Lower leg skin (tissue), 3 donors: ENCODE data around the gene ITPKC.

ENCODE experiments used
- POLR2A ChIP-seq, 2 donors: fragments of 450-650 bp; IDR thresholded peaks; one replicate each; pipeline ENCODE4 v1.6.1; 2016 to 2017; ENCODE audit warnings: antibody characterized with exemption in 2 of 2, mild to moderate bottlenecking in 1 of 2, moderate library complexity in 1 of 2
- TF ChIP-seq, protein P1 (sequence below), 3 donors: fragments of 450-650 bp; IDR thresholded peaks; one replicate each; pipeline ENCODE4 v1.5.1; 2016; ENCODE audit warnings: antibody characterized with exemption in 3 of 3, mild to moderate bottlenecking in 3 of 3, moderate library complexity in 2 of 3

DNA sequence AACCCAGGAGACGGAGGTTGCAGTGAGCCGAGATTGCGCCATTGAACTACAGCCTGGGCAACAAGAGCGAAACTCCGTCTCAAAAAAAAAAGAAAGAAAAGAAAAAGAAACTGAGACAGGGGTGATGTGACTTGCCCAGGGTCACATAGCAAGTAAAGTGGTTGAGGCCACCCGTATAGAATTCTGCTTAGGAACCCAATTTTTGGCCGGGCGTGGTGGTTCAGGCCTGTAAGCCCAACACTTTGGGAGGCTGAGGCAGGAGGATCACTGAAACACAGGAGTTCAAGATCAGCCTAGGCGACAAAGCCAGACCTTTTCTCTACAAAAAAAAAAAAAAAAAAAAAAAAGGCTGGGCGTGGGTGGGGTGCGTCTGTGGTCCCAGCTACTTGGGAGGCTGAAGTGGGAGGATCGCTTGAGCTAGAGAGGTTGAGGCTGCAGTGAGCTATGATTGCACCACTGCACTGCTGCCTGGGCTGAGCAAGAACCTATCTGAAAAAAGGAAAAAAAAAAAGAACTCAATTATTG lies 35.4 kb downstream of the ITPKC start:
- TF ChIP-seq, protein P1, sequence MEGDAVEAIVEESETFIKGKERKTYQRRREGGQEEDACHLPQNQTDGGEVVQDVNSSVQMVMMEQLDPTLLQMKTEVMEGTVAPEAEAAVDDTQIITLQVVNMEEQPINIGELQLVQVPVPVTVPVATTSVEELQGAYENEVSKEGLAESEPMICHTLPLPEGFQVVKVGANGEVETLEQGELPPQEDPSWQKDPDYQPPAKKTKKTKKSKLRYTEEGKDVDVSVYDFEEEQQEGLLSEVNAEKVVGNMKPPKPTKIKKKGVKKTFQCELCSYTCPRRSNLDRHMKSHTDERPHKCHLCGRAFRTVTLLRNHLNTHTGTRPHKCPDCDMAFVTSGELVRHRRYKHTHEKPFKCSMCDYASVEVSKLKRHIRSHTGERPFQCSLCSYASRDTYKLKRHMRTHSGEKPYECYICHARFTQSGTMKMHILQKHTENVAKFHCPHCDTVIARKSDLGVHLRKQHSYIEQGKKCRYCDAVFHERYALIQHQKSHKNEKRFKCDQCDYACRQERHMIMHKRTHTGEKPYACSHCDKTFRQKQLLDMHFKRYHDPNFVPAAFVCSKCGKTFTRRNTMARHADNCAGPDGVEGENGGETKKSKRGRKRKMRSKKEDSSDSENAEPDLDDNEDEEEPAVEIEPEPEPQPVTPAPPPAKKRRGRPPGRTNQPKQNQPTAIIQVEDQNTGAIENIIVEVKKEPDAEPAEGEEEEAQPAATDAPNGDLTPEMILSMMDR (IDR thresholded peaks at IDR 0.05), result no peak
- no peak for TF ChIP-seq POLR2A (IDR thresholded peaks at IDR 0.05)
